GM12878 (cell line): ENCODE data around the gene MYBPC2. TPM values are rescaled to one million over a fixed set of nuclear protein-coding genes. Genes with fewer than 3 reads are reported as not detected.

Source experiments
- ATAC-seq: fragments of 200-7000 bp; cut with Tn5 transposase; 3 replicates; pipeline ENCODE4 v1.9.1; 2020; ENCODE audit warnings: mild to moderate bottlenecking, moderate library complexity
- BruUV-seq: library from RNA; stranded (reverse); fragments of 400-500 nt; replicated peaks from 2 replicates; lab custom pipeline; 2021; lab: Mats Ljungman, UMichigan
- CTCF ChIA-PET: fragments of 300-600 bp; sonication (Branson Sonifier 250); formaldehyde crosslinking; extraction: SDS; loops from one replicate; lab custom pipeline; 2021; ENCODE audit warnings: inconsistent platforms; lab: Yijun Ruan, JAX
- POLR2A ChIA-PET: fragments of 350-600 bp; formaldehyde crosslinking; extraction: SDS; loops from one replicate; lab custom pipeline; 2021; ENCODE audit warnings: inconsistent platforms; lab: Charles Lee
- RAD21 ChIA-PET: fragments of 300-600 bp; sonication (Branson Sonifier 250); formaldehyde crosslinking; loops from one replicate; lab custom pipeline; 2023; ENCODE audit warnings: antibody characterized with exemption; ENCODE audit not compliant: unreplicated experiment; lab: Charles Lee
- SMC1A ChIA-PET: fragments of 300-600 bp; sonication (Branson Sonifier 250); formaldehyde crosslinking; loops from one replicate; lab custom pipeline; 2023; ENCODE audit not compliant: unreplicated experiment, uncharacterized antibody; lab: Charles Lee
- DNase-seq: peaks from one replicate; pipeline ENCODE4 v3.0.0-alpha.2; 2011; ENCODE audit warnings: low read depth, low spot score
- FAIRE-seq: peaks from 3 replicates; lab custom pipeline; 2011; peaks lifted over from hg19 to GRCh38; lab: Jason Lieb, UNC
- H2AFZ ChIP-seq: 2 replicates; pipeline ENCODE4 v1.6.0; 2011; ENCODE audit warnings: low read depth, low read length, control low read depth; ENCODE audit not compliant: control insufficient read depth
- H3K27ac ChIP-seq: 2 replicates; pipeline ENCODE4 v1.5.1; 2011; ENCODE audit warnings: control low read depth; ENCODE audit not compliant: control insufficient read depth, insufficient read depth
- H3K27me3 ChIP-seq, 2 experiments: replicated peaks in 1 of 2; 2 replicates each; pipeline versions ENCODE4 v1.6.0 to v1.6.1; 2011; ENCODE audit warnings: low read length in 1 of 2; ENCODE audit not compliant: control insufficient read depth in 2 of 2, insufficient read depth in 2 of 2
- H3K36me3 ChIP-seq, 2 experiments: 2 replicates each; pipeline ENCODE4 v1.5.1; 2011; ENCODE audit warnings: low read length in 1 of 2; ENCODE audit not compliant: control insufficient read depth in 2 of 2, insufficient read depth in 2 of 2
- H3K4me1 ChIP-seq: 2 replicates; pipeline ENCODE4 v1.6.1; 2011; ENCODE audit warnings: mild to moderate bottlenecking, low read length, moderate library complexity, mixed read lengths; ENCODE audit not compliant: control insufficient read depth, insufficient read depth
- H3K4me2 ChIP-seq: 2 replicates; pipeline ENCODE4 v1.6.0; 2011; ENCODE audit warnings: control low read depth; ENCODE audit not compliant: control insufficient read depth, insufficient read depth
- H3K4me3 ChIP-seq: fragments of 200-600 bp; sonication (generic); 2 replicates; pipeline ENCODE4 v1.5.1; 2016
- H3K79me2 ChIP-seq: 2 replicates; pipeline ENCODE4 v1.6.0; 2011; ENCODE audit warnings: low read length; ENCODE audit not compliant: control insufficient read depth, insufficient read depth
- H3K9ac ChIP-seq: 2 replicates; pipeline ENCODE4 v1.8.0; 2011; ENCODE audit warnings: low read length, control low read depth, mixed read lengths; ENCODE audit not compliant: control insufficient read depth, insufficient read depth
- H3K9me3 ChIP-seq: replicated peaks from 3 replicates; pipeline ENCODE4 v1.5.1; 2011; ENCODE audit warnings: mild to moderate bottlenecking, low read length; ENCODE audit not compliant: control insufficient read depth, insufficient read depth
- H4K20me1 ChIP-seq: 2 replicates; pipeline ENCODE4 v1.6.0; 2011; ENCODE audit not compliant: control insufficient read depth, insufficient read depth
- MYC ChIP-seq: IDR thresholded peaks from 2 replicates; pipeline ENCODE4 v1.6.1; 2011; ENCODE audit warnings: mild to moderate bottlenecking, low read length, moderate library complexity, inconsistent platforms; ENCODE audit not compliant: insufficient read depth, insufficient replicate concordance, insufficient read length, severe bottlenecking
- NRF1 ChIP-seq: conservative IDR thresholded peaks from 2 replicates; pipeline ENCODE4 v1.6.1; 2011; ENCODE audit warnings: mild to moderate bottlenecking, low read depth, low read length, improper control_type of control experiment
- STAT3 ChIP-seq: IDR thresholded peaks from 2 replicates; pipeline ENCODE4 v1.6.1; 2011; ENCODE audit warnings: low read depth, low read length, improper control_type of control experiment
- TCF12 ChIP-seq: IDR thresholded peaks from 2 replicates; pipeline ENCODE4 v1.6.1; 2011; ENCODE audit warnings: low read depth, mild to moderate bottlenecking, low read length
- WGBS: methylation state at CpG from one replicate; pipeline ENCODE4 v1.1.6; 2016; ENCODE audit warnings: low lambda C conversion rate; ENCODE audit not compliant: insufficient replicate concordance, insufficient coverage; ENCODE audit errors: missing lambda C conversion rate; 5-methylcytosine and 5-hydroxymethylcytosine counted together
- in situ Hi-C: fragments of 300-500 bp; cut with MboI; formaldehyde crosslinking; loops from 9 replicates; pipeline ENCODE4 v1.14.3; 2018; ENCODE audit warnings: mixed read lengths
- intact Hi-C: fragments of 100-400 bp; cut with micrococcal nuclease; formaldehyde crosslinking; loops from one replicate; pipeline ENCODE4 v1.14.2; 2022; ENCODE audit not compliant: unreplicated experiment
- polyA plus RNA-seq, 11 experiments: library from polyadenylated mRNA; depleted of rRNA in 4 of 11; unstranded in 6 of 11; stranded (reverse) in 5 of 11; fragments of >200 nt; fragmentation: Nextera tagmentation in 4 of 11; fragmentation: Illumina TruSeq in 1 of 11; extraction: Ambion mirVana in 4 of 11; extraction: Trizol in 1 of 11; gene quantifications; 1 replicate in 1 of 11; 2 replicates in 10 of 11; pipeline versions ENCODE4 v1.2.1 to v1.2.3, GENCODE V29; 2011 to 2016; ENCODE audit warnings: inconsistent platforms in 2 of 11, missing spikeins in 2 of 11, low read depth in 1 of 11
- total RNA-seq, 4 experiments: library from RNA; depleted of rRNA in 3 of 4; stranded (reverse); fragments of >200 nt in 3 of 4; fragmentation: Illumina TruSeq in 1 of 4; extraction: Trizol in 1 of 4; gene quantifications; 2 replicates each; pipeline versions ENCODE4 v1.2.1 to v1.2.3, GENCODE V29; 2013 to 2021

The MYBPC2 gene
- total and polyA plus RNA-seq, 10 of the 15 experiments (the other 5 are each of a cell fraction or from before 2014, with no cell fraction given): 0.09 to 2.6 (median 0.61) TPM

DNA sequence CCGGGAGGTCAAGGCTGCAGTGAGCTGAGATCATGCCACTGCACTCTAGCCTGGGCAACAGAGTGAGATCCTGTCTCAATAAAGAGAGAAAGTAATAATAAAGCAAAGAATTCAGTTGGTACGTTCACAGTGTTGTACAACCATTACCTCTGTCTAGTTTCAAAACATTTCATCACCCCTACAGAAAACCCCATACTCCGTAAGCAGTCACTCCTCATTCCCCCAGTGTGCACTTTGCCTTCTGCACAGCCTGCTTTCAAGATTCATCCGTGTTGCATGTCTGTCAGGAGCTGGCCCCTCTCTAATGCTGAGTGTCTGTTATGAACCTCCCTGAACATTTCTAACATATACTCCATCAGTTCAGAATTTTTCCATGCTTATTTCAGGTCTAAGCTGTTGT lies 39.1 kb upstream of the MYBPC2 start:
- FAIRE-seq (no peak), ATAC-seq (no peak), DNase-seq (no peak)
- SMC1A ChIA-PET: interaction anchor here (0.6 kb wide), 1 partner anchor 9 kb away, joined by 3 read pairs; no protein-coding TSS in a partner anchor
- Histone ChIP-seq H3K9ac (no peak overlapping the region), H3K4me3 (no peak overlapping the region), H3K27ac (no peak overlapping the region), H3K9me3 (no peaks in the 10 kb centered on the region), H3K36me3 (peaks cover 0 to 3% of the 10 kb centered on the region in 2 experiments; a peak in 3 of 4 replicates), H3K4me1 (no peaks in the 10 kb centered on the region), H4K20me1 (no peaks in the 10 kb centered on the region), H3K27me3 (no peaks in the 10 kb centered on the region), H3K4me2 (no peak overlapping the region), H2AFZ (no peak overlapping the region)
- CTCF ChIA-PET: no interaction called here
- in situ Hi-C loops (no loop called here), intact Hi-C loops (no loop called here)
- POLR2A ChIA-PET: no interaction called here
- RAD21 ChIA-PET: no interaction called here
- BruUV-seq: no TSS peak
- WGBS: 72% methylated on average over 4 of the region's 4 CpGs
- TF ChIP-seq MYC (no peak), STAT3 (no peak), NRF1 (no peak)
- TF ChIP-seq, all 136 proteins: peak for 0
- no peaks in the 10 kb centered on the region; the same call in none of the 2 replicates for H3K79me2 ChIP-seq

GRCh38 chr19:50394017-50394416 lies 38.7 kb upstream of the MYBPC2 start:
- no peak overlapping the region for H3K9ac ChIP-seq
- DNase-seq (no peak), FAIRE-seq (no peak), ATAC-seq (no peak)
- ChIA-PET POLR2A (no interaction called here), SMC1A (interaction anchor here (0.6 kb wide), 1 partner anchor 8 kb away, joined by 3 read pairs; no protein-coding TSS in a partner anchor), CTCF (interaction anchor here (0.9 kb wide), 1 partner anchor 21 kb away, joined by 4 read pairs; no protein-coding TSS in a partner anchor), RAD21 (no interaction called here)
- H3K36me3 ChIP-seq: peaks cover 3 to 4% of the 10 kb centered on the region in 2 experiments; a peak in 3 of 4 replicates
- intact Hi-C loops: no loop called here
- WGBS: over 99% methylated on average over 9 of the region's 9 CpGs
- no peak overlapping the region for H3K4me2 ChIP-seq
- in situ Hi-C loops: no loop called here
- H3K27me3 ChIP-seq: no peaks in the 10 kb centered on the region
- no peak overlapping the region for H3K4me3 ChIP-seq
- H3K27ac ChIP-seq: no peak overlapping the region
- no peak overlapping the region for H2AFZ ChIP-seq
- no TSS peak for BruUV-seq
- H3K79me2 ChIP-seq: no peaks in the 10 kb centered on the region; the same call in none of the 2 replicates
- H3K4me1 ChIP-seq: no peaks in the 10 kb centered on the region
- no peaks in the 10 kb centered on the region for H4K20me1 ChIP-seq
- H3K9me3 ChIP-seq: no peaks in the 10 kb centered on the region
- TF ChIP-seq TCF12: no peak
- TF ChIP-seq, all 136 proteins: peak for 0
